ENCODE data around the gene RAP1GAP.

Gene RAP1GAP

GRCh38 chr1:21668951-21669257 is 253 bp downstream of the RAP1GAP start:
- peaks cover 53% of the 10 kb centered on the region for H3K27me3 Mint-ChIP-seq
- H3K9me3 Mint-ChIP-seq: no peaks in the 10 kb centered on the region
- no peak overlapping the region for H3K27ac Mint-ChIP-seq
- no peak for ATAC-seq
- H3K4me1 Mint-ChIP-seq: peaks cover 31% of the 10 kb centered on the region
- H3K36me3 Mint-ChIP-seq: no peaks in the 10 kb centered on the region
- no peak overlapping the region for H3K4me3 Mint-ChIP-seq

- peaks cover 58% of the 10 kb centered on the region for H3K27me3 Mint-ChIP-seq
- no peak overlapping the region for H3K27ac Mint-ChIP-seq
- H3K4me1 Mint-ChIP-seq: peaks cover 33% of the 10 kb centered on the region
- no peak overlapping the region for H3K4me3 Mint-ChIP-seq
- H3K36me3 Mint-ChIP-seq: no peaks in the 10 kb centered on the region
- no peaks in the 10 kb centered on the region for H3K9me3 Mint-ChIP-seq
- no peak for ATAC-seq
These were observed 766 bp downstream of the RAP1GAP start for GRCh38 chr1:21668232-21668950.

GRCh38 chr1:21667348-21668231 is 1.6 kb downstream of the RAP1GAP start:
- peaks cover 30% of the 10 kb centered on the region for H3K4me1 Mint-ChIP-seq
- H3K4me3 Mint-ChIP-seq: no peak overlapping the region

GRCh38 chr1:21666576-21667320 is 2.4 kb downstream of the RAP1GAP start:
- Mint-ChIP-seq H3K27me3 (peaks cover 74% of the 10 kb centered on the region), H3K27ac (no peak overlapping the region), H3K4me1 (peaks cover 30% of the 10 kb centered on the region), H3K36me3 (no peaks in the 10 kb centered on the region), H3K4me3 (no peak overlapping the region), H3K9me3 (no peaks in the 10 kb centered on the region)
- ATAC-seq: no peak

More at GRCh38 chr1:21667348-21668231, 1.6 kb downstream of the RAP1GAP start:
- Mint-ChIP-seq H3K9me3 (no peaks in the 10 kb centered on the region), H3K27ac (no peak overlapping the region), H3K27me3 (peaks cover 66% of the 10 kb centered on the region), H3K36me3 (no peaks in the 10 kb centered on the region)
- no peak for ATAC-seq

GRCh38 chr1:21665711-21666575 is 3.2 kb downstream of the RAP1GAP start:
- Mint-ChIP-seq H3K9me3 (no peaks in the 10 kb centered on the region), H3K4me1 (peaks cover 30% of the 10 kb centered on the region), H3K36me3 (no peaks in the 10 kb centered on the region), H3K4me3 (no peak overlapping the region), H3K27me3 (peaks cover 82% of the 10 kb centered on the region), H3K27ac (no peak overlapping the region)
- ATAC-seq: no peak

GRCh38 chr1:21664806-21665588 is 4.2 kb downstream of the RAP1GAP start:
- Mint-ChIP-seq H3K27me3 (peaks cover 92% of the 10 kb centered on the region), H3K36me3 (no peaks in the 10 kb centered on the region), H3K27ac (no peak overlapping the region), H3K9me3 (no peaks in the 10 kb centered on the region), H3K4me3 (no peak overlapping the region), H3K4me1 (peaks cover 28% of the 10 kb centered on the region)
- no peak for ATAC-seq

GRCh38 chr1:21663951-21664805 is 5.0 kb downstream of the RAP1GAP start:
- Mint-ChIP-seq H3K27ac (no peak overlapping the region), H3K36me3 (no peaks in the 10 kb centered on the region), H3K4me1 (peaks cover 29% of the 10 kb centered on the region), H3K9me3 (no peaks in the 10 kb centered on the region), H3K27me3 (peaks cover 100% of the 10 kb centered on the region), H3K4me3 (no peak overlapping the region)
- ATAC-seq: no peak

- ATAC-seq: no peak
- Mint-ChIP-seq H3K4me1 (peaks cover 29% of the 10 kb centered on the region), H3K36me3 (no peaks in the 10 kb centered on the region), H3K4me3 (no peak overlapping the region), H3K27ac (no peak overlapping the region), H3K9me3 (no peaks in the 10 kb centered on the region), H3K27me3 (peaks cover 92% of the 10 kb centered on the region)
These were observed 5.8 kb downstream of the RAP1GAP start for GRCh38 chr1:21663248-21663950.

- Mint-ChIP-seq H3K36me3 (no peaks in the 10 kb centered on the region), H3K4me3 (no peak overlapping the region), H3K9me3 (no peaks in the 10 kb centered on the region), H3K27ac (no peak overlapping the region), H3K27me3 (peaks cover 84% of the 10 kb centered on the region), H3K4me1 (peaks cover 29% of the 10 kb centered on the region)
- ATAC-seq: no peak
These were observed 6.5 kb downstream of the RAP1GAP start for GRCh38 chr1:21662426-21663247.

GRCh38 chr1:21661886-21662285 is 7.3 kb downstream of the RAP1GAP start:
- ATAC-seq: no peak
- no peaks in the 10 kb centered on the region for H3K9me3 Mint-ChIP-seq
- H3K4me1 Mint-ChIP-seq: peaks cover 28% of the 10 kb centered on the region
- H3K27me3 Mint-ChIP-seq: peaks cover 77% of the 10 kb centered on the region
- no peaks in the 10 kb centered on the region for H3K36me3 Mint-ChIP-seq
- H3K27ac Mint-ChIP-seq: no peak overlapping the region
- H3K4me3 Mint-ChIP-seq: no peak overlapping the region

GRCh38 chr1:21659924-21660326 is 9.2 kb downstream of the RAP1GAP start:
- no peak for ATAC-seq
- Mint-ChIP-seq H3K36me3 (no peaks in the 10 kb centered on the region), H3K27me3 (peaks cover 57% of the 10 kb centered on the region), H3K4me1 (peaks cover 19% of the 10 kb centered on the region), H3K9me3 (no peaks in the 10 kb centered on the region), H3K4me3 (no peak overlapping the region), H3K27ac (no peak overlapping the region)

Data from stimulated activated memory B cell treated with anti-CD40 and anti-IgM and Interleukin-4, amounts not matched to agents 10 μg/mL and 1 μg/mL and 100 μg/mL, for 72 hours (primary cell).